Activated CD4-positive, alpha-beta memory T cell treated with anti-CD3 and anti-CD28 coated beads for 36 hours (primary cell): ENCODE data around the gene KY. TPM values are rescaled to one million over a fixed set of nuclear protein-coding genes. Genes with fewer than 3 reads are reported as not detected.

Experiments
- CTCF ChIA-PET: fragments of 350-600 bp; sonication (Branson Sonifier 250); formaldehyde crosslinking; loops from one replicate; lab custom pipeline; 2021; ENCODE audit warnings: antibody characterized with exemption, inconsistent platforms; lab: Charles Lee
- POLR2A ChIA-PET: fragments of 350-600 bp; sonication (Branson Sonifier 250); formaldehyde crosslinking; loops from one replicate; lab custom pipeline; 2021; ENCODE audit warnings: antibody characterized with exemption; lab: Charles Lee
- DNase-seq: peaks from one replicate; pipeline ENCODE4 v3.0.0-alpha.2; 2020
- H3K27ac Mint-ChIP-seq: one replicate; pipeline ENCODE4 v1.8.0; 2021; ENCODE audit warnings: mixed read lengths
- H3K27me3 Mint-ChIP-seq: one replicate; pipeline ENCODE4 v1.8.0; 2021; ENCODE audit warnings: mixed read lengths
- H3K36me3 Mint-ChIP-seq: one replicate; pipeline ENCODE4 v1.8.0; 2021; ENCODE audit warnings: mixed read lengths
- H3K4me1 Mint-ChIP-seq: one replicate; pipeline ENCODE4 v1.8.0; 2021; ENCODE audit warnings: low read depth, mixed read lengths
- H3K4me3 Mint-ChIP-seq: one replicate; pipeline ENCODE4 v1.8.0; 2021; ENCODE audit warnings: mild to moderate bottlenecking, mixed read lengths
- H3K9me3 Mint-ChIP-seq: one replicate; pipeline ENCODE4 v1.8.0; 2021; ENCODE audit warnings: mixed read lengths
- intact Hi-C: fragments of 100-400 bp; cut with micrococcal nuclease; formaldehyde crosslinking; loops from one replicate; pipeline ENCODE4 v1.15.1; 2023
- total RNA-seq, 2 experiments: library from RNA; stranded (reverse); gene quantifications; one replicate each; pipeline ENCODE4 v1.2.3, GENCODE V29; 2021

The KY gene
- total RNA-seq, 2 experiments from 2014 or later = not detected

GRCh38 chr3:134568790-134569189, 82.0 kb downstream of the KY start:
- Mint-ChIP-seq H3K4me1 (no peaks in the 10 kb centered on the region), H3K36me3 (peaks cover 15% of the 10 kb centered on the region), H3K4me3 (no peak overlapping the region), H3K27me3 (no peaks in the 10 kb centered on the region), H3K9me3 (peaks cover 51% of the 10 kb centered on the region), H3K27ac (no peak overlapping the region)
- POLR2A ChIA-PET = no interaction called here
- DNase-seq = no peak
- CTCF ChIA-PET = no interaction called here
- intact Hi-C loops = no loop called here

- Mint-ChIP-seq H3K36me3 (peaks cover 20% of the 10 kb centered on the region), H3K4me3 (no peak overlapping the region), H3K4me1 (no peaks in the 10 kb centered on the region), H3K27me3 (no peaks in the 10 kb centered on the region), H3K9me3 (peaks cover 39% of the 10 kb centered on the region), H3K27ac (no peak overlapping the region)
- intact Hi-C loops = no loop called here
- no peak for DNase-seq
- POLR2A ChIA-PET = no interaction called here
- CTCF ChIA-PET = no interaction called here
Measured at GRCh38 chr3:134567605-134568004, 83.2 kb downstream of the KY start.

- H3K9me3 Mint-ChIP-seq = peaks cover 19% of the 10 kb centered on the region
- no peak overlapping the region for H3K4me3 Mint-ChIP-seq
- no peaks in the 10 kb centered on the region for H3K4me1 Mint-ChIP-seq
- H3K36me3 Mint-ChIP-seq = peaks cover 24% of the 10 kb centered on the region
- no peak overlapping the region for H3K27ac Mint-ChIP-seq
- no peak for DNase-seq
- ChIA-PET POLR2A (interaction anchor here (0.5 kb wide), 1 partner anchor 813 kb away, joined by 4 read pairs; no protein-coding TSS in a partner anchor), CTCF (no interaction called here)
- no peaks in the 10 kb centered on the region for H3K27me3 Mint-ChIP-seq
- intact Hi-C loops = no loop called here
Measured at GRCh38 chr3:134564991-134565390, 85.8 kb downstream of the KY start.

GRCh38 chr3:134563601-134564000, 87.2 kb downstream of the KY start:
- no peak for DNase-seq
- ChIA-PET POLR2A (no interaction called here), CTCF (no interaction called here)
- Mint-ChIP-seq H3K36me3 (peaks cover 28% of the 10 kb centered on the region), H3K27me3 (no peaks in the 10 kb centered on the region), H3K4me3 (no peak overlapping the region), H3K27ac (no peak overlapping the region), H3K4me1 (no peaks in the 10 kb centered on the region), H3K9me3 (peaks cover 6% of the 10 kb centered on the region)
- intact Hi-C loops = no loop called here

GRCh38 chr3:134562055-134562454, 88.8 kb downstream of the KY start:
- intact Hi-C loops = no loop called here
- H3K4me1 Mint-ChIP-seq = no peaks in the 10 kb centered on the region
- ChIA-PET CTCF (no interaction called here), POLR2A (no interaction called here)
- peaks cover 27% of the 10 kb centered on the region for H3K36me3 Mint-ChIP-seq
- H3K4me3 Mint-ChIP-seq = no peak overlapping the region
- H3K27me3 Mint-ChIP-seq = no peaks in the 10 kb centered on the region
- DNase-seq = no peak
- H3K27ac Mint-ChIP-seq = no peak overlapping the region
- no peaks in the 10 kb centered on the region for H3K9me3 Mint-ChIP-seq

- Mint-ChIP-seq H3K9me3 (no peaks in the 10 kb centered on the region), H3K4me1 (no peaks in the 10 kb centered on the region), H3K36me3 (peaks cover 27% of the 10 kb centered on the region), H3K27ac (no peak overlapping the region), H3K27me3 (no peaks in the 10 kb centered on the region), H3K4me3 (no peak overlapping the region)
- CTCF ChIA-PET = no interaction called here
- no peak for DNase-seq
- POLR2A ChIA-PET = no interaction called here
- intact Hi-C loops = no loop called here
Measured at GRCh38 chr3:134559591-134559990, 91.2 kb downstream of the KY start.

Other genes with a start within 250 kb of the KY start
- gene ANAPC13, start 165.0 kb downstream of the KY start, total RNA-seq = 10 to 100 TPM; 30.1 to 33.1 TPM
- 10 to 100 TPM; 22.4 to 23.7 TPM for gene CEP63, start 165.0 kb downstream of the KY start, total RNA-seq
- gene EPHB1, start 144.2 kb upstream of the KY start, total RNA-seq = 1 to 10 TPM; 1.3 TPM